Ectodermal cell (in vitro differentiated cells): Measurements from ENCODE around the gene ASIC4.

Experiments
- H3K27ac ChIP-seq: 2 replicates; pipeline ENCODE4 v1.7.0; 2013; ENCODE audit warnings: mild to moderate bottlenecking, low read depth, low read length; ENCODE audit not compliant: insufficient read depth, poor library complexity, severe bottlenecking
- H3K27me3 ChIP-seq: 2 replicates; pipeline ENCODE4 v1.7.0; 2013; ENCODE audit warnings: mild to moderate bottlenecking, low read length; ENCODE audit not compliant: insufficient read depth, control insufficient read depth, poor library complexity, severe bottlenecking
- H3K36me3 ChIP-seq: one replicate; pipeline ENCODE4 v1.7.0; 2013; ENCODE audit warnings: low read length; ENCODE audit not compliant: control insufficient read depth, insufficient read depth
- H3K4me1 ChIP-seq: one replicate; pipeline ENCODE4 v1.7.0; 2013; ENCODE audit warnings: low read length; ENCODE audit not compliant: control insufficient read depth, insufficient read depth
- H3K4me3 ChIP-seq: 2 replicates; pipeline ENCODE4 v1.7.0; 2013; ENCODE audit warnings: low read depth, low read length, control low read depth; ENCODE audit not compliant: insufficient read depth
- H3K9me3 ChIP-seq: 2 replicates; pipeline ENCODE4 v1.7.0; 2013; ENCODE audit warnings: mild to moderate bottlenecking, low read length, moderate library complexity; ENCODE audit not compliant: control insufficient read depth
- WGBS, 2 experiments: methylation state at CpG; one replicate each; pipeline ENCODE4 v1.1.7; 2013; ENCODE audit warnings: missing lambda C conversion rate in 2 of 2; 5-methylcytosine and 5-hydroxymethylcytosine counted together

ASIC4 gene

GRCh38 chr2:219570194-219570923 lies 56.1 kb downstream of the ASIC4 start:
- Histone ChIP-seq H3K27ac (no peak overlapping the region), H3K9me3 (no peaks in the 10 kb centered on the region), H3K36me3 (no peaks in the 10 kb centered on the region), H3K4me1 (peaks cover 6% of the 10 kb centered on the region), H3K27me3 (peaks cover 15% of the 10 kb centered on the region), H3K4me3 (peak overlapping the region; percentile 43)
- 10% methylated on average over 95 of the region's 95 CpGs for WGBS, 2 experiments

GRCh38 chr2:219570924-219571310 lies 56.6 kb downstream of the ASIC4 start:
- Histone ChIP-seq H3K36me3 (no peaks in the 10 kb centered on the region), H3K27ac (no peak overlapping the region), H3K4me3 (peak overlapping the region; percentile 43), H3K9me3 (no peaks in the 10 kb centered on the region), H3K4me1 (peaks cover 9% of the 10 kb centered on the region), H3K27me3 (peaks cover 15% of the 10 kb centered on the region)
- 0% methylated on average over 55 of the region's 55 CpGs for WGBS, 2 experiments

- Histone ChIP-seq H3K27ac (no peak within 1 kb of the TSS), H3K4me3 (peak within 1 kb of the TSS; percentile 43), H3K4me1 (peaks cover 16% of the 10 kb centered on the region), H3K27me3 (peaks cover 15% of the 10 kb centered on the region), H3K36me3 (no peaks in the 10 kb centered on the region), H3K9me3 (no peaks in the 10 kb centered on the region)
- WGBS, 2 experiments, result 11 to 12% methylated on average over 41 to 42 of the region's 42 CpGs
Measured at GRCh38 chr2:219571311-219572236, 57.3 kb downstream of the ASIC4 start, which contains the start of gene OBSL1. OBSL1 (minus strand) TSS chr2:219571539; CDS start chr2:219571232, 307 bp downstream.

- no peaks in the 10 kb centered on the region for H3K36me3 ChIP-seq
- H3K27me3 ChIP-seq, result peaks cover 15% of the 10 kb centered on the region
- WGBS, 2 experiments, result 90 to 91% methylated on average over 13 of the region's 13 CpGs
- no peak within 1 kb of the TSS for H3K27ac ChIP-seq
- H3K4me1 ChIP-seq, result peaks cover 24% of the 10 kb centered on the region
- H3K9me3 ChIP-seq, result no peaks in the 10 kb centered on the region
- peak within 1 kb of the TSS; percentile 43 for H3K4me3 ChIP-seq
Measured at GRCh38 chr2:219572237-219573001, 58.1 kb downstream of the ASIC4 start, which contains the start of gene INHA. INHA (plus strand) TSS chr2:219572310; CDS start chr2:219572375, 65 bp downstream.

- no peak overlapping the region for H3K27ac ChIP-seq
- no peaks in the 10 kb centered on the region for H3K9me3 ChIP-seq
- peaks cover 15% of the 10 kb centered on the region for H3K27me3 ChIP-seq
- H3K36me3 ChIP-seq, result no peaks in the 10 kb centered on the region
- H3K4me3 ChIP-seq, result no peak overlapping the region
- 92 to 93% methylated on average over 5 of the region's 5 CpGs for WGBS, 2 experiments
- H3K4me1 ChIP-seq, result peaks cover 30% of the 10 kb centered on the region
Measured at GRCh38 chr2:219573166-219573565, 58.9 kb downstream of the ASIC4 start.

GRCh38 chr2:219574484-219575311 lies 60.4 kb downstream of the ASIC4 start:
- no peak overlapping the region for H3K4me3 ChIP-seq
- 91 to 92% methylated on average over 22 of the region's 22 CpGs for WGBS, 2 experiments
- H3K36me3 ChIP-seq, result no peaks in the 10 kb centered on the region
- H3K27me3 ChIP-seq, result peaks cover 12% of the 10 kb centered on the region
- peaks cover 44% of the 10 kb centered on the region for H3K4me1 ChIP-seq
- H3K9me3 ChIP-seq, result no peaks in the 10 kb centered on the region
- H3K27ac ChIP-seq, result no peak overlapping the region

GRCh38 chr2:219575566-219576504 lies 61.6 kb downstream of the ASIC4 start:
- peaks cover 44% of the 10 kb centered on the region for H3K4me1 ChIP-seq
- H3K9me3 ChIP-seq, result no peaks in the 10 kb centered on the region
- no peak overlapping the region for H3K27ac ChIP-seq
- no peak overlapping the region for H3K4me3 ChIP-seq
- peaks cover under 1% of the 10 kb centered on the region for H3K27me3 ChIP-seq
- no peaks in the 10 kb centered on the region for H3K36me3 ChIP-seq
- 92 to 94% methylated on average over 6 of the region's 6 CpGs for WGBS, 2 experiments

- no peak overlapping the region for H3K27ac ChIP-seq
- H3K27me3 ChIP-seq, result no peaks in the 10 kb centered on the region
- no peaks in the 10 kb centered on the region for H3K36me3 ChIP-seq
- peaks cover 41% of the 10 kb centered on the region for H3K4me1 ChIP-seq
- peak overlapping the region; percentile 18 for H3K4me3 ChIP-seq
- H3K9me3 ChIP-seq, result no peaks in the 10 kb centered on the region
- 25 to 29% methylated on average over 14 to 15 of the region's 15 CpGs for WGBS, 2 experiments
Measured at GRCh38 chr2:219576505-219577388, 62.5 kb downstream of the ASIC4 start.
